Nephron (organoid): Measurements from ENCODE around the gene SUMO3.

Experiments used
- H3K27ac Mint-ChIP-seq, 3 experiments: 2 replicates each; pipeline ENCODE4 v1.8.0; 2020; ENCODE audit warnings: mixed read lengths in 3 of 3, mild to moderate bottlenecking in 2 of 3, moderate library complexity in 1 of 3
- H3K27me3 Mint-ChIP-seq: 2 replicates; pipeline ENCODE4 v1.8.0; 2021; ENCODE audit warnings: low read depth, mild to moderate bottlenecking, moderate library complexity, mixed read lengths
- H3K36me3 Mint-ChIP-seq: 2 replicates; pipeline ENCODE4 v1.8.0; 2020; ENCODE audit warnings: low read depth, mixed read lengths
- H3K4me1 Mint-ChIP-seq: 2 replicates; pipeline ENCODE4 v1.8.0; 2020; ENCODE audit warnings: mixed read lengths
- H3K4me3 Mint-ChIP-seq, 3 experiments: 2 replicates each; pipeline ENCODE4 v1.8.0; 2020; ENCODE audit warnings: mild to moderate bottlenecking in 3 of 3, mixed read lengths in 3 of 3, moderate library complexity in 2 of 3
- H3K9me3 Mint-ChIP-seq: 2 replicates; pipeline ENCODE4 v1.8.0; 2020; ENCODE audit warnings: mixed read lengths
- TF ChIP-seq, protein P1 (sequence below), 3 experiments: fragments of 200-600 bp; sonication (generic); IDR thresholded peaks; one replicate each; pipeline ENCODE4 v1.5.0; 2021; ENCODE audit warnings: antibody characterized with exemption in 3 of 3; ENCODE audit not compliant: unreplicated experiment in 3 of 3

SUMO3 gene

DNA sequence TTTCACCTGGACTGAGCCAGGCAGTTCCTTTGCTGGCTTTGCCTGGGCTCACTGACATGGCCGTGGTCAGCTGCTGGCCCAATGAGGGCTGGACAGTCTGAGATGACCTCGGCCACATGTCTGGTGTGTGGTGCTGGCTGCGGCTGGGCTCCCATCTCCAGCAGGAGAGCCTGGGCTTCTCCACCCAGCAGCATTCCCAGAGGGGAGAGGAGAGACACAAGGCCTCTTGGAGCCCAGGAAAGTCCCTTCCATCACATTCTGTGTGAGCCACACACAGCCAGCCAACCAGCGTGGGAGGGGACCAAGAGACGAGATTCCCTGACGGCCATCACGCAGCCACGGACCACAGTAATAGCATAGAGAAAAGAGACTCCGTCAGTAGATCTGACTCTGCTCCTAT lies 21.1 kb upstream of the SUMO3 start:
- TF ChIP-seq, protein P1, sequence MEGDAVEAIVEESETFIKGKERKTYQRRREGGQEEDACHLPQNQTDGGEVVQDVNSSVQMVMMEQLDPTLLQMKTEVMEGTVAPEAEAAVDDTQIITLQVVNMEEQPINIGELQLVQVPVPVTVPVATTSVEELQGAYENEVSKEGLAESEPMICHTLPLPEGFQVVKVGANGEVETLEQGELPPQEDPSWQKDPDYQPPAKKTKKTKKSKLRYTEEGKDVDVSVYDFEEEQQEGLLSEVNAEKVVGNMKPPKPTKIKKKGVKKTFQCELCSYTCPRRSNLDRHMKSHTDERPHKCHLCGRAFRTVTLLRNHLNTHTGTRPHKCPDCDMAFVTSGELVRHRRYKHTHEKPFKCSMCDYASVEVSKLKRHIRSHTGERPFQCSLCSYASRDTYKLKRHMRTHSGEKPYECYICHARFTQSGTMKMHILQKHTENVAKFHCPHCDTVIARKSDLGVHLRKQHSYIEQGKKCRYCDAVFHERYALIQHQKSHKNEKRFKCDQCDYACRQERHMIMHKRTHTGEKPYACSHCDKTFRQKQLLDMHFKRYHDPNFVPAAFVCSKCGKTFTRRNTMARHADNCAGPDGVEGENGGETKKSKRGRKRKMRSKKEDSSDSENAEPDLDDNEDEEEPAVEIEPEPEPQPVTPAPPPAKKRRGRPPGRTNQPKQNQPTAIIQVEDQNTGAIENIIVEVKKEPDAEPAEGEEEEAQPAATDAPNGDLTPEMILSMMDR (IDR thresholded peaks at IDR 0.05; ENCODE audit: unreplicated experiment in 3 of 3): no peak
- Mint-ChIP-seq H3K4me1 (no peaks in the 10 kb centered on the region), H3K27ac (no peak overlapping the region), H3K27me3 (peaks cover 28% of the 10 kb centered on the region), H3K9me3 (no peaks in the 10 kb centered on the region), H3K36me3 (no peaks in the 10 kb centered on the region), H3K4me3 (no peak overlapping the region)

DNA sequence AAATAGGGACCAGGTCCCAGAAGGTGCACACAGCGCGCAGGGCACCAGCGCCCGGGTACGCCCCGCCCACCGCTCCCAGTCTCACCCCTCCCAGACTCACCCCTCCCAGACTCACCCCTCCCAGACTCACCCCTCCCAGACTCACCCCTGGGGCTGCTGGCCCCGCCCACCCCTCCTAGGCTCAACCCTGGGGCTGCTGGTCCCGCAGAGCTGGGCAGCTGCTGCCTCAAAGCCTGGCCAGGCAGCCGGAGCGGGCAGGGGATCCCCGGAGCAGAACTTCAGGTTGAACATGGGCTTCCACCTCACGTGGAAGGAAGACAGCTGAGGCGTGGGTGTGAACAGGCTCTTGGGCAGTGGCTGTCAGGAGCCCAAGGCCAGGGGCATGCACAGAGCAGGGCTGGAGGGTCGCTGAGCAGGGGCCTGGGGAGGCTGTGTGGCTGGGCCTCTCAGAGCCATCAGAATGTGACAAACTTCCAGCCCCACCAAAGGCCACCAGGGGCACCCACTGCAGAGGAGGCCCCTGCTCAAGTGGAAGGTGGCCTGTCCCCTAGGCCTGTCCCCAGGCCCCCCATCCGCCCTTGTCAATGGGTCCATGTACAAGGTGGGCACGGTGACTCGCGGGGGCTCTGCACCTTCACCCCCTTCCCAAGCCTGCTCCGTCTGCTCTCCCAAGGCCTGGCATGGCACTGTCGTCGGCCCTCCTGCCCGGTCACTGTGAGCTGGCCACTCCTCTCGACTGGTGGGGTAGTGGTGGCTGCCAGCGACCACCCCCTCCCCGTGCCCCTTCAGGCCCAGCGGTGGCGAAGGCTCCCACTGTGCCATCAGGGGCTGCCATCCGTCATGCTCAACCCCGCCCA lies 20.4 kb upstream of the SUMO3 start:
- TF ChIP-seq, protein P1 (IDR thresholded peaks at IDR 0.05; ENCODE audit: unreplicated experiment in 3 of 3): no peak
- peaks cover 23% of the 10 kb centered on the region for H3K27me3 Mint-ChIP-seq
- no peaks in the 10 kb centered on the region for H3K4me1 Mint-ChIP-seq
- H3K36me3 Mint-ChIP-seq: no peaks in the 10 kb centered on the region
- no peak overlapping the region for H3K4me3 Mint-ChIP-seq
- H3K27ac Mint-ChIP-seq: no peak overlapping the region
- H3K9me3 Mint-ChIP-seq: no peaks in the 10 kb centered on the region

DNA sequence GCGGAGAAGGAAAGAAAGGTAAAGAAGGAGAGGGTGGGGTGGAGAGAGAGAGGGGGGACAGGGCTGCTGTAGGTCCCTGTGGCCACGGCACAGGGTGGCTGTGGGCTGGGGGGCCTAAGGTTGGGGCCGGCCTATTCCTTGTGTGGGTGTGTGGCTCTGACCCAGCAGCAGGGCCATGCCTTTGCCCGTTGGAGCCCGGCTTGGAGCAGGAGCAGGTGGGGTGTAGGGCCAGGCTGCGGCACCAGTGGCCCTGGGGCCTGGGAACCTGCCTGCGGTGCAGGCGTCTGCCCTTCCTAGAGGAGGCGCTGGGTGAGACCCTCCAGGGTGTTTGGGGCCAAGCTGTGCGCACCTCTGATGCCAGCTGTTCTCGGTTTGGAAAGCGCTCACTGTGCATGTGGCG lies 19.7 kb upstream of the SUMO3 start:
- Mint-ChIP-seq H3K36me3 (no peaks in the 10 kb centered on the region), H3K4me1 (no peaks in the 10 kb centered on the region)
- TF ChIP-seq, protein P1 (IDR thresholded peaks at IDR 0.05; ENCODE audit: unreplicated experiment in 3 of 3): no peak

DNA sequence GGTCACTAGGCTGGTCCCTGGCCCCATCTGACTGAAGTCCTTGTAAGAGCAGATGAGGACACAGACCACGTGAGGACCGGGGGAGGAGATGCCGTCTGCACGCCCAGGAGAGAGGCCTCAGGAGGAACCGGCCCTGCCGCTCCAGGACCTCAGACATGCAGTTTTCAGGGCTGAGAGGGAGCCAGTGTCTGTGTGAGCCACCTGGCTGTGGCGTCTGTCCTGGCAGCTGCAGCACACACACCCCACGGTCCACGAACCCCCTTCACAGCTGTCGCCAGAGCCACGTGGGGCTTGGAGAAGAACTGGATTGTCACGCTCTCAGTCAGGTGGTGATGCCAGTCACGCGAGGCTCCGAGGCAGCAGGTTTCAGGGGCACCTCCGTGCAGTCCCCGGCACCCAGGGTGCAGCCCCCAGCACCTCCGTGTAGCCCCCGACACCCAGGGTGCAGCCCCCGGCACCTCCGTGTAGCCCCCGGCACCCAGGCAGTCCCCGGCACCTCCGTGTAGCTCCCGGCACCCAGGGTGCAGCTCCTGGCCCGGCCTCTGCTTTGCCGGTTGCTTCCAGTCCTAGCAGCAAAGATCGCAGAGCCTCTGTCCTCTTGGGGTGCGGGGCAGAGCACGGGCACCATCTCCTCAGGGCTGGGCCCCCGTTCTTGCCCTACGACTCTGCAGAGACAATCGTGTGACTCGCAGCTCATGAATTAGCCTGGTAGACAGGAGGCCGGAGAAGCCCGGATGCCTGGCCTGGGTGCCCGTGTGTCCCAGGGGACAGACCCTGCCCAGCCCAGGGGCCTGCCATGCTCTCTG lies 19.0 kb upstream of the SUMO3 start:
- Mint-ChIP-seq H3K9me3 (no peaks in the 10 kb centered on the region), H3K27me3 (peaks cover 18% of the 10 kb centered on the region), H3K27ac (peak overlapping the region in 1 of 3 experiments; percentile 43), H3K36me3 (no peaks in the 10 kb centered on the region), H3K4me1 (no peaks in the 10 kb centered on the region), H3K4me3 (no peak overlapping the region)
- TF ChIP-seq, protein P1 (IDR thresholded peaks at IDR 0.05; ENCODE audit: unreplicated experiment in 3 of 3): no peak

More for the DNA sequence above, 19.7 kb upstream of the SUMO3 start:
- Mint-ChIP-seq H3K27me3 (peaks cover 20% of the 10 kb centered on the region), H3K27ac (no peak overlapping the region), H3K4me3 (no peak overlapping the region), H3K9me3 (no peaks in the 10 kb centered on the region)

DNA sequence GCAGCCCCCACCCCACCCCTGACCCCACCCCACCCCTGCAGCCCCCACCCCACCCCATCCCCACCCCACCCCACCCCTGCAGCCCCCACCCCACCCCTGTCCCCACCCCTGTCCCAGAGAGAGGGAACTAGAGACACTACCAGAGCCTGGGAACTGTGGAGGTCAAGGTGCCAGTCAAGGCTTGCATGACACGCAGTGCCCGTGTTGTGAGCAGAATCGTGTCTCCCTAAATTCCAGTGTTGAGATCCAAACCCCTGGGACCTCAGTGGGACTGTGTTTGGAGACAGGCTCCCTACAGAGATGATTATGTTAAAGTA lies 18.4 kb upstream of the SUMO3 start:
- Mint-ChIP-seq H3K27ac (peak overlapping the region in 1 of 3 experiments; percentile 43), H3K9me3 (no peaks in the 10 kb centered on the region), H3K36me3 (no peaks in the 10 kb centered on the region), H3K4me1 (no peaks in the 10 kb centered on the region), H3K27me3 (peaks cover 13% of the 10 kb centered on the region), H3K4me3 (no peak overlapping the region)
- TF ChIP-seq, protein P1 (IDR thresholded peaks at IDR 0.05; ENCODE audit: unreplicated experiment in 3 of 3): no peak
